SH-SY5Y (cell line): ENCODE data around the gene SH3D19.

Source experiments
- GATA2 ChIP-seq: IDR thresholded peaks from 2 replicates; pipeline ENCODE4 v1.6.1; 2011; ENCODE audit warnings: mild to moderate bottlenecking, low read depth, low read length
- GATA3 ChIP-seq: IDR thresholded peaks from 2 replicates; pipeline ENCODE4 v1.6.1; 2011; ENCODE audit warnings: low read depth, mild to moderate bottlenecking, low read length, moderate library complexity

DNA sequence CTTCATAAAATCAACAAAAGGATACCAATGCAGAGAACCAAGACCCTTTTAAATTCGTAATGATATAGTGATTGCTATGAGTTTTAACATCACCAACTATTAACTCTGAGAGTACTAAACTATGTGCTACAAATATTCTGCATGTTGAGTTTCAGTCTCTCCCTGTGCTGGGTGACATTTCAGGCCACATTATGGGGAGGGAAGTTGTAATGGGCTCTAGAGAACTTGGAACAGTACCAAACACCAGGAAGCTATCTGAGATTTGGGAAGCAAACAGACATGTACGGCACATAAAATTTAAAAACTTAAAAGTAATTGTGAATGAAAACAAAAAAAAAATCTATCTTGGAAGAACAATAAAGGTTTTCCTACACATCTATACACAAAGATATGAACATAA, 108.1 kb downstream of the SH3D19 start:
- TF ChIP-seq GATA2 (no peak), GATA3 (no peak)
